Measurements from ENCODE around the gene APBB1IP.
"Not testable (repeated sequence)": the region's sequence is repeated elsewhere in the genome, so short reads cannot be mapped to it uniquely, and the experiment has no call there.

APBB1IP gene

DNA sequence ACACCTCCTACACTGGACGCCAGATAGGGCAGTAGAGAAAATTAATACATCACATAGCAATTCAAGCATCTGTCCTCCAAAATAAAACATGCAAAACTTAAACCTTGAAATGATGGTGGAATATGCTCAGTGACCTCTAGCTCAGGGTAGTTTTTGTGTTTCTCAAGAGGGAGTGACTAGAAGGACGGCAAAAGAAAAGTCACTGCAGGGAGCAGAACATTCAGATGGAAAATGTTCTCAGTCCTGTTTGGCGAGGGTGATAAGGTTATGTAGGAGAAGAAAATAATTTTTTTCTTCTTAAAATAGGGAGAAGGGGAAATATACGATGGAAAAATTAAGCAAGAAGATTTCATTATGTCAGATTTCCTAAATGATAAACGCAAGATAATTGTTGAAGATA, 50.9 kb downstream of the APBB1IP start:
- 100% methylated on average over 1 of the region's 5 CpGs; no CpG with 5 or more reads in 1 of the 2 donors for WGBS, 2 donors (ENCODE audit: extremely low coverage in 2 of 2, insufficient read length in 2 of 2, insufficient replicate concordance in 1 of 2)
- H3K4me3 ChIP-seq (ENCODE audit: low read length in 2 of 2) = no peak overlapping the region

DNA sequence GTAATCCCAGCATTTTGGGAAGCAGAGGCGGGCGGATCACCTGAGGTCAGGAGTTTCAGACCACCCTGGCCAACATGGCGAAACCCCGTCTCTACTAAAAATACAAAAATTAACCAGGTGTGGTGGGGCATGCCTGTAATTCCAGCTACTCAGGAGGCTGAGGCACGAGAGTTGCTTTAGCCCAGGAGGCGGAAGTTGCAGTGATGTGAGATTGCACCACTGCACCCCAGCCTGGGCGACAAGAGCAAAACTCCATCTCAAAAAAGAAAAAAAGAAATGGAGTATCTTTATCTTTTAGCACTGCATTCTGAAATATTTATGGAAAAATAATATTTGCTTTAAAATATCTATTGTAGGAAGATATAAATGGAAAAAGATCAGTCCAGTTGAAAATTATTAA, 52.2 kb downstream of the APBB1IP start:
- DNase-seq (ENCODE audit: low spot score); H3K4ac ChIP-seq (ENCODE audit: low read length); H3K79me1 ChIP-seq (ENCODE audit: low read depth, low read length); H3K4me2 ChIP-seq (ENCODE audit: insufficient read depth, low read length, poor library complexity, severe bottlenecking); H3K27me3 ChIP-seq (ENCODE audit: control insufficient read depth in 3 of 3, insufficient read depth in 3 of 3, low read depth in 1 of 3, low read length in 3 of 3); H3K36me3 ChIP-seq (replicated peaks in 1 of 2; ENCODE audit: control insufficient read depth in 2 of 2, insufficient read depth in 2 of 2, low read length in 2 of 2); H4K8ac ChIP-seq (ENCODE audit: low read depth, low read length); H3K27ac ChIP-seq (replicated peaks; ENCODE audit: low read length); H3K9me3 ChIP-seq (replicated peaks in 1 of 2; ENCODE audit: control insufficient read depth in 2 of 2, insufficient read depth in 1 of 2, low read depth in 1 of 2, low read length in 2 of 2); H2BK120ac ChIP-seq (ENCODE audit: low read depth, low read length); H2BK5ac ChIP-seq (ENCODE audit: low read length); H2AFZ ChIP-seq (ENCODE audit: low read length); H2BK12ac ChIP-seq (ENCODE audit: low read length); H3K23ac ChIP-seq (ENCODE audit: low read depth, low read length, poor library complexity); H3K9ac ChIP-seq (ENCODE audit: low read depth, low read length, poor library complexity); H3K18ac ChIP-seq (ENCODE audit: low read length); H2AK5ac ChIP-seq (ENCODE audit: low read depth, low read length); H3K14ac ChIP-seq (ENCODE audit: low read length); H3K4me1 ChIP-seq (ENCODE audit: control insufficient read depth in 2 of 2, insufficient read depth in 1 of 2, low read depth in 1 of 2, low read length in 2 of 2); H4K91ac ChIP-seq (ENCODE audit: low read depth, low read length, poor library complexity); H3K4me3 ChIP-seq (ENCODE audit: low read length in 2 of 2); H2BK15ac ChIP-seq (ENCODE audit: low read length): not testable (repeated sequence)
- no CpG with 5 or more reads among the region's 7 CpGs for WGBS, 2 donors (ENCODE audit: extremely low coverage in 2 of 2, insufficient read length in 2 of 2, insufficient replicate concordance in 1 of 2)

More for the DNA sequence above, 50.9 kb downstream of the APBB1IP start:
- Histone ChIP-seq H4K91ac (ENCODE audit: low read depth, low read length, poor library complexity) (no peak overlapping the region), H4K8ac (ENCODE audit: low read depth, low read length) (no peak overlapping the region), H2BK12ac (ENCODE audit: low read length) (no peak overlapping the region), H3K9me3 (replicated peaks in 1 of 2; ENCODE audit: control insufficient read depth in 2 of 2, insufficient read depth in 1 of 2, low read depth in 1 of 2, low read length in 2 of 2) (no peaks in the 10 kb centered on the region), H3K27ac (replicated peaks; ENCODE audit: low read length) (no peak overlapping the region), H2BK120ac (ENCODE audit: low read depth, low read length) (no peak overlapping the region), H3K23ac (ENCODE audit: low read depth, low read length, poor library complexity) (no peak overlapping the region), H2BK5ac (ENCODE audit: low read length) (no peak overlapping the region), H3K9ac (ENCODE audit: low read depth, low read length, poor library complexity) (no peak overlapping the region), H2AK5ac (ENCODE audit: low read depth, low read length) (no peak overlapping the region), H3K79me1 (ENCODE audit: low read depth, low read length) (no peaks in the 10 kb centered on the region), H3K14ac (ENCODE audit: low read length) (no peak overlapping the region), H3K4me2 (ENCODE audit: insufficient read depth, low read length, poor library complexity, severe bottlenecking) (no peak overlapping the region), H3K4me1 (ENCODE audit: control insufficient read depth in 2 of 2, insufficient read depth in 1 of 2, low read depth in 1 of 2, low read length in 2 of 2) (no peaks in the 10 kb centered on the region), H3K27me3 (ENCODE audit: control insufficient read depth in 3 of 3, insufficient read depth in 3 of 3, low read depth in 1 of 3, low read length in 3 of 3) (no peaks in the 10 kb centered on the region), H2AFZ (ENCODE audit: low read length) (no peak overlapping the region), H3K4ac (ENCODE audit: low read length) (no peak overlapping the region), H3K36me3 (replicated peaks in 1 of 2; ENCODE audit: control insufficient read depth in 2 of 2, insufficient read depth in 2 of 2, low read length in 2 of 2) (no peaks in the 10 kb centered on the region), H2BK15ac (ENCODE audit: low read length) (no peak overlapping the region), H3K18ac (ENCODE audit: low read length) (no peak overlapping the region)
- DNase-seq (ENCODE audit: low spot score) = no peak

DNA sequence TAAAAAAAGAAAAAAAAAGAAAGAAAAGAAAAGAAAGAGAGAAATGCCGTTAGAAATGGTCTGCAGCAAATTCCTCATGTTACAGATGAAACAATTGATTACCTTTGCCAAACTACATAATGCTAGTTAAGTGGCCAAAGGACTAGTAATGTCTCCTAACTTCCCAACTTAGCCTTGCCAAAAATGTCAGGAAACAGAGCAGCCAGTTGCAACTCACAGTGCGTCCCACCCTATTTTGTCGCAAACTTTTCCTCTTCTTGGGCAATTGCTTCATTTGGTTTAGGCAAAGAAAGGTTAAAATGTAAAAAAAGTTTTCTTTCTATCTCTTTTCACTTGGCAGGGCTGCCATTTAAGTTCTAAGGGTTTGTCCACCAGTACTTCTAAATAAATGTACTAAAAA, 53.1 kb downstream of the APBB1IP start:
- H3K4me1 ChIP-seq (ENCODE audit: control insufficient read depth in 2 of 2, insufficient read depth in 1 of 2, low read depth in 1 of 2, low read length in 2 of 2) = no peaks in the 10 kb centered on the region
- H3K18ac ChIP-seq (ENCODE audit: low read length) = no peak overlapping the region
- no peak overlapping the region for H2AFZ ChIP-seq (ENCODE audit: low read length)
- no peak overlapping the region for H3K4me2 ChIP-seq (ENCODE audit: insufficient read depth, low read length, poor library complexity, severe bottlenecking)
- H2BK120ac ChIP-seq (ENCODE audit: low read depth, low read length) = no peak overlapping the region
- no peak for DNase-seq (ENCODE audit: low spot score)
- H3K23ac ChIP-seq (ENCODE audit: low read depth, low read length, poor library complexity) = no peak overlapping the region
- no peak overlapping the region for H4K8ac ChIP-seq (ENCODE audit: low read depth, low read length)
- H4K91ac ChIP-seq (ENCODE audit: low read depth, low read length, poor library complexity) = no peak overlapping the region
- no peak overlapping the region for H3K27ac ChIP-seq (replicated peaks; ENCODE audit: low read length)
- H3K14ac ChIP-seq (ENCODE audit: low read length) = no peak overlapping the region
- H2BK5ac ChIP-seq (ENCODE audit: low read length) = no peak overlapping the region
- WGBS, 2 donors (ENCODE audit: extremely low coverage in 2 of 2, insufficient read length in 2 of 2, insufficient replicate concordance in 1 of 2) = no CpG with 5 or more reads among the region's 3 CpGs
- no peaks in the 10 kb centered on the region for H3K9me3 ChIP-seq (replicated peaks in 1 of 2; ENCODE audit: control insufficient read depth in 2 of 2, insufficient read depth in 1 of 2, low read depth in 1 of 2, low read length in 2 of 2)
- H3K4ac ChIP-seq (ENCODE audit: low read length) = no peak overlapping the region
- H3K9ac ChIP-seq (ENCODE audit: low read depth, low read length, poor library complexity) = no peak overlapping the region
- H2AK5ac ChIP-seq (ENCODE audit: low read depth, low read length) = no peak overlapping the region
- H3K27me3 ChIP-seq (ENCODE audit: control insufficient read depth in 3 of 3, insufficient read depth in 3 of 3, low read depth in 1 of 3, low read length in 3 of 3) = no peaks in the 10 kb centered on the region
- H2BK12ac ChIP-seq (ENCODE audit: low read length) = no peak overlapping the region
- no peak overlapping the region for H2BK15ac ChIP-seq (ENCODE audit: low read length)
- no peak overlapping the region for H3K4me3 ChIP-seq (ENCODE audit: low read length in 2 of 2)
- H3K79me1 ChIP-seq (ENCODE audit: low read depth, low read length) = no peaks in the 10 kb centered on the region
- H3K36me3 ChIP-seq (replicated peaks in 1 of 2; ENCODE audit: control insufficient read depth in 2 of 2, insufficient read depth in 2 of 2, low read length in 2 of 2) = no peaks in the 10 kb centered on the region

DNA sequence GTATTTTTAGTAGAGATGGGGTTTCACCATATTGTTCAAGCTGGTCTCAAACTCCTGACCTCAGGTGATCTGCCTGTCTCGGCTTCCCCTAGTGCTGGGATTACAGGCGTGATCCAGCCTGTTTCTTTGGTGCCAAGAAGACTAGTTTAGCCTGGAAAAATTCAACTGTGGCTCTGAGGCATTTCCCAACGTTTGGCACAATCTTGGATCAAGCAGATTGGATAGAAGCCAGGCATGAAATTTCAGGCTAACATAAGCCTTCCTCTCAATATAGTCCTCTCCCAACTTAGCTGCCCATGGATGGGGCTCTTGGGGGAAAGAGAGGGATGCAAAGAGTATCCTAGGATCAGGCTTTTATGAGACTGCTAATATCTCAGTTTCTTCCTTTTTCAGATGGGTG, 53.8 kb downstream of the APBB1IP start:
- H3K9ac ChIP-seq (ENCODE audit: low read depth, low read length, poor library complexity) = no peak overlapping the region
- no peak overlapping the region for H4K91ac ChIP-seq (ENCODE audit: low read depth, low read length, poor library complexity)
- no peaks in the 10 kb centered on the region for H3K27me3 ChIP-seq (ENCODE audit: control insufficient read depth in 3 of 3, insufficient read depth in 3 of 3, low read depth in 1 of 3, low read length in 3 of 3)
- no peak overlapping the region for H2AFZ ChIP-seq (ENCODE audit: low read length)
- H2BK15ac ChIP-seq (ENCODE audit: low read length) = no peak overlapping the region
- H3K79me1 ChIP-seq (ENCODE audit: low read depth, low read length) = no peaks in the 10 kb centered on the region
- H4K8ac ChIP-seq (ENCODE audit: low read depth, low read length) = no peak overlapping the region
- no peak overlapping the region for H3K4me3 ChIP-seq (ENCODE audit: low read length in 2 of 2)
- no peak overlapping the region for H2BK120ac ChIP-seq (ENCODE audit: low read depth, low read length)
- no peak overlapping the region for H2BK5ac ChIP-seq (ENCODE audit: low read length)
- H3K9me3 ChIP-seq (replicated peaks in 1 of 2; ENCODE audit: control insufficient read depth in 2 of 2, insufficient read depth in 1 of 2, low read depth in 1 of 2, low read length in 2 of 2) = no peaks in the 10 kb centered on the region
- no peak overlapping the region for H3K4me2 ChIP-seq (ENCODE audit: insufficient read depth, low read length, poor library complexity, severe bottlenecking)
- H2BK12ac ChIP-seq (ENCODE audit: low read length) = no peak overlapping the region
- H3K27ac ChIP-seq (replicated peaks; ENCODE audit: low read length) = no peak overlapping the region
- H3K23ac ChIP-seq (ENCODE audit: low read depth, low read length, poor library complexity) = no peak overlapping the region
- H3K18ac ChIP-seq (ENCODE audit: low read length) = no peak overlapping the region
- WGBS, 2 donors (ENCODE audit: extremely low coverage in 2 of 2, insufficient read length in 2 of 2, insufficient replicate concordance in 1 of 2) = no CpG with 5 or more reads among the region's 3 CpGs
- DNase-seq (ENCODE audit: low spot score) = no peak
- H3K4me1 ChIP-seq (ENCODE audit: control insufficient read depth in 2 of 2, insufficient read depth in 1 of 2, low read depth in 1 of 2, low read length in 2 of 2) = no peaks in the 10 kb centered on the region
- no peak overlapping the region for H3K4ac ChIP-seq (ENCODE audit: low read length)
- no peak overlapping the region for H3K14ac ChIP-seq (ENCODE audit: low read length)
- no peak overlapping the region for H2AK5ac ChIP-seq (ENCODE audit: low read depth, low read length)
- no peaks in the 10 kb centered on the region for H3K36me3 ChIP-seq (replicated peaks in 1 of 2; ENCODE audit: control insufficient read depth in 2 of 2, insufficient read depth in 2 of 2, low read length in 2 of 2)
